Measurements from ENCODE around the gene EFTUD2.

- TF ChIP-seq, protein P1, sequence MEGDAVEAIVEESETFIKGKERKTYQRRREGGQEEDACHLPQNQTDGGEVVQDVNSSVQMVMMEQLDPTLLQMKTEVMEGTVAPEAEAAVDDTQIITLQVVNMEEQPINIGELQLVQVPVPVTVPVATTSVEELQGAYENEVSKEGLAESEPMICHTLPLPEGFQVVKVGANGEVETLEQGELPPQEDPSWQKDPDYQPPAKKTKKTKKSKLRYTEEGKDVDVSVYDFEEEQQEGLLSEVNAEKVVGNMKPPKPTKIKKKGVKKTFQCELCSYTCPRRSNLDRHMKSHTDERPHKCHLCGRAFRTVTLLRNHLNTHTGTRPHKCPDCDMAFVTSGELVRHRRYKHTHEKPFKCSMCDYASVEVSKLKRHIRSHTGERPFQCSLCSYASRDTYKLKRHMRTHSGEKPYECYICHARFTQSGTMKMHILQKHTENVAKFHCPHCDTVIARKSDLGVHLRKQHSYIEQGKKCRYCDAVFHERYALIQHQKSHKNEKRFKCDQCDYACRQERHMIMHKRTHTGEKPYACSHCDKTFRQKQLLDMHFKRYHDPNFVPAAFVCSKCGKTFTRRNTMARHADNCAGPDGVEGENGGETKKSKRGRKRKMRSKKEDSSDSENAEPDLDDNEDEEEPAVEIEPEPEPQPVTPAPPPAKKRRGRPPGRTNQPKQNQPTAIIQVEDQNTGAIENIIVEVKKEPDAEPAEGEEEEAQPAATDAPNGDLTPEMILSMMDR (conservative IDR thresholded peaks at IDR 0.05 in 1 of 2, IDR thresholded peaks at IDR 0.05 in 1 of 2; ENCODE audit: low read depth in 1 of 2, low read length in 2 of 2), result no peak
- TF ChIP-seq EZH2 (IDR thresholded peaks at IDR 0.05; ENCODE audit: low read length, missing control alignments), result no peak
Observed at GRCh38 chr17:44907729-44908470, 8.7 kb upstream of the EFTUD2 start.

All from fibroblast of lung (primary cell).